ENCODE data around the gene GMPR2.

DNA sequence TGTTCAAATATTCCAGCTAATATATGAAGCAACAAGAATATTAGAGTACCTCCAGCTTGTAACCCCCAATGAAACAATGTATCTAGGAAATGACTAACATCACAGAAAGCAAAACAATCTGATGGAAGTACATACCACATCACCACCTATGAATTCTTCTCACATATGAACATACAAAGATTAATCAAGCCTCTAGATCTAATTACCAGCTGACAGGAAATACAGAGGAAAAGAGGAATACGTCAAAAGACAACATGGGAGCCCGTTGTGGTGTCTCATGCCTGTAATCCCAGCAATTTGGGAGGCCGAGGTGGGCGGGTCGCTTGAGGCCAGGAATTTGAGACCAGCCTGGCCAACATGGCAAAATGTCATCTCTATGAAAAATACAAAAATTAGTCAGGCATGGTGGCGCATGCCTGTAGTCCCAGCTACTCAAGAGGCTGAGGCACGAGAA, 8.1 kb upstream of the GMPR2 start:
- TF ChIP-seq, protein P1, sequence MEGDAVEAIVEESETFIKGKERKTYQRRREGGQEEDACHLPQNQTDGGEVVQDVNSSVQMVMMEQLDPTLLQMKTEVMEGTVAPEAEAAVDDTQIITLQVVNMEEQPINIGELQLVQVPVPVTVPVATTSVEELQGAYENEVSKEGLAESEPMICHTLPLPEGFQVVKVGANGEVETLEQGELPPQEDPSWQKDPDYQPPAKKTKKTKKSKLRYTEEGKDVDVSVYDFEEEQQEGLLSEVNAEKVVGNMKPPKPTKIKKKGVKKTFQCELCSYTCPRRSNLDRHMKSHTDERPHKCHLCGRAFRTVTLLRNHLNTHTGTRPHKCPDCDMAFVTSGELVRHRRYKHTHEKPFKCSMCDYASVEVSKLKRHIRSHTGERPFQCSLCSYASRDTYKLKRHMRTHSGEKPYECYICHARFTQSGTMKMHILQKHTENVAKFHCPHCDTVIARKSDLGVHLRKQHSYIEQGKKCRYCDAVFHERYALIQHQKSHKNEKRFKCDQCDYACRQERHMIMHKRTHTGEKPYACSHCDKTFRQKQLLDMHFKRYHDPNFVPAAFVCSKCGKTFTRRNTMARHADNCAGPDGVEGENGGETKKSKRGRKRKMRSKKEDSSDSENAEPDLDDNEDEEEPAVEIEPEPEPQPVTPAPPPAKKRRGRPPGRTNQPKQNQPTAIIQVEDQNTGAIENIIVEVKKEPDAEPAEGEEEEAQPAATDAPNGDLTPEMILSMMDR (IDR thresholded peaks at IDR 0.05) = no peak
- TF ChIP-seq EP300 (IDR thresholded peaks at IDR 0.05) = no peak

Measured in stomach (tissue), 4 donors.